Kidney (tissue), 14 donors: ENCODE measurements around the gene PRPF4. TPM values are rescaled to one million over a fixed set of nuclear protein-coding genes. Genes with fewer than 3 reads are reported as not detected.
"Not testable (repeated sequence)": the region's sequence is repeated elsewhere in the genome, so short reads cannot be mapped to it uniquely, and the experiment has no call there.

Source experiments
- DNase-seq, 5 donors: peaks; one replicate each; pipeline ENCODE4 v3.0.0-alpha.2; 2013 to 2020
- FAIRE-seq: peaks from 2 replicates; lab custom pipeline; 2012; peaks lifted over from hg19 to GRCh38; lab: Jason Lieb, UNC
- H3K27ac ChIP-seq, 2 donors: one replicate each; pipeline ENCODE4 v1.7.0; 2013; ENCODE audit warnings: low read depth in 2 of 2, low read length in 2 of 2, inconsistent platforms in 1 of 2
- H3K27me3 ChIP-seq: one replicate; pipeline ENCODE4 v1.7.1; 2013; ENCODE audit warnings: low read length, inconsistent platforms; ENCODE audit not compliant: control insufficient read depth, insufficient read depth
- H3K36me3 ChIP-seq, 3 donors: one replicate each; pipeline versions ENCODE4 v1.7.0 to v1.7.1; 2013; ENCODE audit warnings: low read length in 3 of 3, control low read depth in 1 of 3, inconsistent platforms in 1 of 3; ENCODE audit not compliant: insufficient read depth in 3 of 3, control insufficient read depth in 2 of 3
- H3K4me1 ChIP-seq, 3 donors: one replicate each; pipeline versions ENCODE4 v1.7.0 to v1.7.1; 2013; ENCODE audit warnings: low read length in 3 of 3, inconsistent platforms in 1 of 3, low read depth in 1 of 3; ENCODE audit not compliant: control insufficient read depth in 2 of 3, insufficient read depth in 2 of 3
- H3K4me3 ChIP-seq, 3 donors: one replicate each; pipeline versions ENCODE4 v1.7.0 to v1.8.1; 2013; ENCODE audit warnings: low read length in 3 of 3, control low read depth in 1 of 3, inconsistent platforms in 1 of 3
- H3K9ac ChIP-seq, 3 donors: one replicate each; pipeline versions ENCODE4 v1.7.0 to v1.7.1; 2013; ENCODE audit warnings: low read length in 3 of 3, control low read depth in 1 of 3, inconsistent platforms in 1 of 3
- H3K9me3 ChIP-seq, 3 donors: one replicate each; pipeline versions ENCODE4 v1.7.0 to v1.7.1; 2013; ENCODE audit warnings: low read length in 3 of 3, control low read depth in 1 of 3, inconsistent platforms in 1 of 3; ENCODE audit not compliant: control insufficient read depth in 2 of 3, insufficient read depth in 1 of 3
- intact Hi-C: fragments of 100-400 bp; cut with DNase I; formaldehyde crosslinking; loops from one replicate; pipeline ENCODE4 v1.11.1; 2022
- polyA plus RNA-seq: library from polyadenylated mRNA; stranded (reverse); fragments of 350-450 nt; fragmentation: Illumina TruSeq; extraction: RNeasy Lipid Tissue Mini Kit (QIAGEN cat#74804); gene quantifications from one replicate; pipeline ENCODE4 v1.2.3, GENCODE V29; 2014; ENCODE audit warnings: low read depth, low replicate concordance; ENCODE audit not compliant: insufficient read depth
- total RNA-seq: library from RNA; stranded (reverse); fragmentation: NEBNext Ultra II Directional; extraction: Animal tissue kit (Norgen Biotek cat#: 25700); gene quantifications from one replicate; pipeline ENCODE4 v1.2.1, GENCODE V29; 2021
- TF ChIP-seq, protein P1 (sequence below): IDR thresholded peaks from 3 replicates; pipeline ENCODE4 v1.5.1; 2012; ENCODE audit warnings: mild to moderate bottlenecking, moderate library complexity, borderline replicate concordance; ENCODE audit not compliant: insufficient read depth; ENCODE audit errors: extremely low read depth
- donor health status: control.
- donor health status: control.
- donor health status: control.
- donor health status: control.
- donor health status: control.
- donor health status: DM: yes; HTN: yes; CAD: no.
- donor health status: Normal renal cell carcinoma (clear cell type).

PRPF4 gene
- total and polyA plus RNA-seq, 2 donors from 2014 or later, result 12.8 to 20.0 TPM

DNA sequence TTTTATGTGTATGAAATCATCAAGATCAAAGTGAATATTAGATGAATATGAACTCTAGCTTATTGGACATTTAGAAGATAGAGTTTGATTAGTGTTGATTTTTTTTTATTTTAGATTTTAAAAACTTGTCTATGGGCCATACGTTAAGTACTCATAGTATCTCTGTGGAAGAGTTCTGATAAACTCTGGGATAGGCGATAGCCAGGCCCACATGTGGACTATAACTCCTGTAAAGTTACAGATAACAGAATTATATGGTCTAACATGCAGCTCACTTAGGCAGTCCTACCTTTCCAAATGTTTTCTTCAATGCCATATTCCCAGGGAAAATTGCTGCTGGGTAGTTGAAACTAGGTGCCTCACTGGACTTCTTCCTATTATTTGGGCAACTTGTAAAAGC lies 43.8 kb upstream of the PRPF4 start:
- no peaks in the 10 kb centered on the region for H3K27me3 ChIP-seq
- no peak overlapping the region for H3K4me3 ChIP-seq
- TF ChIP-seq, protein P1, sequence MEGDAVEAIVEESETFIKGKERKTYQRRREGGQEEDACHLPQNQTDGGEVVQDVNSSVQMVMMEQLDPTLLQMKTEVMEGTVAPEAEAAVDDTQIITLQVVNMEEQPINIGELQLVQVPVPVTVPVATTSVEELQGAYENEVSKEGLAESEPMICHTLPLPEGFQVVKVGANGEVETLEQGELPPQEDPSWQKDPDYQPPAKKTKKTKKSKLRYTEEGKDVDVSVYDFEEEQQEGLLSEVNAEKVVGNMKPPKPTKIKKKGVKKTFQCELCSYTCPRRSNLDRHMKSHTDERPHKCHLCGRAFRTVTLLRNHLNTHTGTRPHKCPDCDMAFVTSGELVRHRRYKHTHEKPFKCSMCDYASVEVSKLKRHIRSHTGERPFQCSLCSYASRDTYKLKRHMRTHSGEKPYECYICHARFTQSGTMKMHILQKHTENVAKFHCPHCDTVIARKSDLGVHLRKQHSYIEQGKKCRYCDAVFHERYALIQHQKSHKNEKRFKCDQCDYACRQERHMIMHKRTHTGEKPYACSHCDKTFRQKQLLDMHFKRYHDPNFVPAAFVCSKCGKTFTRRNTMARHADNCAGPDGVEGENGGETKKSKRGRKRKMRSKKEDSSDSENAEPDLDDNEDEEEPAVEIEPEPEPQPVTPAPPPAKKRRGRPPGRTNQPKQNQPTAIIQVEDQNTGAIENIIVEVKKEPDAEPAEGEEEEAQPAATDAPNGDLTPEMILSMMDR, result no peak
- no peak overlapping the region for H3K9ac ChIP-seq
- DNase-seq, result no peak
- intact Hi-C loops, result no loop called here
- no peaks in the 10 kb centered on the region for H3K36me3 ChIP-seq
- H3K4me1 ChIP-seq, result peaks cover 0 to 2% (median 0%) of the 10 kb centered on the region in 3 donors
- no peaks in the 10 kb centered on the region for H3K9me3 ChIP-seq
- no peak overlapping the region for H3K27ac ChIP-seq
- no peak for FAIRE-seq

- H3K9ac ChIP-seq, H3K4me3 ChIP-seq, H3K27me3 ChIP-seq, H3K36me3 ChIP-seq, H3K4me1 ChIP-seq, H3K9me3 ChIP-seq, H3K27ac ChIP-seq, DNase-seq, intact Hi-C loops, FAIRE-seq: not testable (repeated sequence)
These were observed 39.7 kb upstream of the PRPF4 start for GRCh38 chr9:113235701-113236255.

- FAIRE-seq, result no peak
- TF ChIP-seq, protein P1, result no peak
- Histone ChIP-seq H3K9me3 (no peaks in the 10 kb centered on the region), H3K4me3 (no peak overlapping the region), H3K36me3 (no peaks in the 10 kb centered on the region), H3K27me3 (no peaks in the 10 kb centered on the region), H3K9ac (no peak overlapping the region), H3K4me1 (no peaks in the 10 kb centered on the region), H3K27ac (no peak overlapping the region)
- intact Hi-C loops, result no loop called here
- no peak for DNase-seq
These were observed 38.4 kb upstream of the PRPF4 start for GRCh38 chr9:113237026-113237425.

DNA sequence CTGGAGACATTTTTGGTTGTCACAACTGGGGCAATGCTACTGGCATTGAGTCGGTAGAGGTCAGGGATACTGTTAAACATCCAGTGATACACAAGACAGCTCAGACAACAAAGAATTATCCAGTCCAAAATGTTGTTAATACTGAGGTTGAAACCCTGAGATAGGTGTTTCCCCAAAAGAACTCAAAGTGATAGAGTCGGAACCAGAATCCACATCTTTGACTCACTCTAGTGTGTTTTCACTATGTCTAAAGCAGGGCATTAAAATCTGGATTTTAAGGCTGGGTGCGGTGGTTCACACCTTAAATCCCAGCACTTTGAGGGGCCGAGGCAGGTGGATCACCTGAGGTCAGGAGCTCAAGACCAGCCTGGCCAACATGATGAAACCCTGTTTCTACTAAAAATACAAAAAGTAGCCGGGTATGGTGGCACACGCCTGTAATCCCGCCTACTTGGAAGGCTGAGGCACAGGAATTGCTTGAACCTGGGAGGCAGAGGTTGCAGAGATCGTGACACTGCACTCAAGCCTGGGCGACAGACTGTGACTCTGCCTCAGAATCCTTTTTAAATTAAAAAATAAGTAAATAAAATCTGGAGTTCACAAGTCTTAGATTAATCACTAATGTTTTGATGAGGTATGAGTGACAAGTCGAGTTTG lies 37.1 kb upstream of the PRPF4 start:
- no peaks in the 10 kb centered on the region for H3K9me3 ChIP-seq
- no peak overlapping the region for H3K9ac ChIP-seq
- no peaks in the 10 kb centered on the region for H3K27me3 ChIP-seq
- DNase-seq (no peak), FAIRE-seq (no peak)
- H3K4me1 ChIP-seq, result no peaks in the 10 kb centered on the region
- H3K36me3 ChIP-seq, result no peaks in the 10 kb centered on the region
- intact Hi-C loops, result no loop called here
- TF ChIP-seq, protein P1, result no peak
- no peak overlapping the region for H3K27ac ChIP-seq
- H3K4me3 ChIP-seq, result no peak overlapping the region
